ENCODE data around the gene PRKCA.

DNA sequence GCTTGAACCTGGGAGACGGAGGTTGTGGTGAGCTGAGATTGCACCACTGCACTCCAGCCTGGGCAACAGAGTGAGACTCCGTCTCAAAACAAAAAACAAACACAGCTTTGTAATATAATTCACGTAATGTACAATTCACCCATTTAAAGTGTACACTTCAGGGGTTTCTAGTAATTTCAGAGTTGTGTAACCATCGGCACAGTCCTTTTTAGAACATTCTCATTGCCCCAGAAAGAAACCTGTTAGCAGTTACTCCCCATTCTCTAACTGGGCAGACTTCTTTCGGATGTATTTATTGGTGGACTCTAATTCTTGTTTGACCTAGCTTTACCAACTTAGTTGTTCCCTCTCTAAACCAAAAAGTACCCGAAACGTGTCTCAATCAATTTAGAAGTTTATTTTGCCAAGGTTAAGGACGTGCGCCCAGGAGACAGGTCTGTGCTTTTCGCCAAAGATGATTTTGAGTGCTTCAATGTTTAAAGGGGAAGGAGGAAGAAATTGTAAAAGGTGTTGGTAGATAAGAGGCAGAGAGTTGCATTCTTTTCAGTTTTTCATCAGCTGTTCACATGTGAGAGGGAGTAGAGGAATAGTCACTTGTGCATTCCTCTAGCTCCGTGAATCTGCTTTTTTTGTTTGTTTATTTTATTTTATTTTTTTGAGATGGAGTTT is 175.3 kb downstream of the PRKCA start:
- TF ChIP-seq POLR2A (IDR thresholded peaks at IDR 0.05; ENCODE audit: low read depth, low read length) (no peak), TAF1 (IDR thresholded peaks at IDR 0.05; ENCODE audit: borderline replicate concordance, low read depth, low read length) (no peak), POLR2AphosphoS5 (IDR thresholded peaks at IDR 0.05; ENCODE audit: low read depth, low read length) (no peak)
